Stimulated activated CD4-positive, alpha-beta T cell treated with anti-CD3 and anti-CD28 coated beads, Interleukin-15, amount 100 ng/mL, for 24 hours (primary cell): ENCODE data around the gene SPG11.
"Not testable (repeated sequence)": the region's sequence is repeated elsewhere in the genome, so short reads cannot be mapped to it uniquely, and the experiment has no call there.

ENCODE experiments used
- DNase-seq: peaks from one replicate; pipeline ENCODE4 v3.0.0-alpha.2; 2020

SPG11 gene

DNA sequence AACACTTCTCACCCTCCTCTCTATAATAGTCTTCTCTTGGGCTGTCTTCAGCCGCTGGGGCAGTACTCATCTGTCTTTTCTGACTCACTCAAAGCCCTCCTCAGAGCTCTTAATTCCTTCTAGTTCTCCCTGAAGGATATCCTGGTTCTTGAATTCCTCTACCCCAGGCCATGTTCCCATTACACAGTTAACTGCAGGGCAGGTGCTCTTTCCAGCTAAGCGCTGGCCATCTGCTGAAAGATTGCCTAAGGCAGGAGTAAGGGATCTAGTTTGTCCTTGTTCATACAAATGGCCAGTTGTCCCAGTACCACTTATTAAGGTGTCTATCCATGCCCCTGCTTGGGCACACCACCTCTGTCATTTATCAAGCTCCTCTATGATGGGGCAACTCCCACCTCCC is 10.2 kb upstream of the SPG11 start:
- no peak for DNase-seq

DNA sequence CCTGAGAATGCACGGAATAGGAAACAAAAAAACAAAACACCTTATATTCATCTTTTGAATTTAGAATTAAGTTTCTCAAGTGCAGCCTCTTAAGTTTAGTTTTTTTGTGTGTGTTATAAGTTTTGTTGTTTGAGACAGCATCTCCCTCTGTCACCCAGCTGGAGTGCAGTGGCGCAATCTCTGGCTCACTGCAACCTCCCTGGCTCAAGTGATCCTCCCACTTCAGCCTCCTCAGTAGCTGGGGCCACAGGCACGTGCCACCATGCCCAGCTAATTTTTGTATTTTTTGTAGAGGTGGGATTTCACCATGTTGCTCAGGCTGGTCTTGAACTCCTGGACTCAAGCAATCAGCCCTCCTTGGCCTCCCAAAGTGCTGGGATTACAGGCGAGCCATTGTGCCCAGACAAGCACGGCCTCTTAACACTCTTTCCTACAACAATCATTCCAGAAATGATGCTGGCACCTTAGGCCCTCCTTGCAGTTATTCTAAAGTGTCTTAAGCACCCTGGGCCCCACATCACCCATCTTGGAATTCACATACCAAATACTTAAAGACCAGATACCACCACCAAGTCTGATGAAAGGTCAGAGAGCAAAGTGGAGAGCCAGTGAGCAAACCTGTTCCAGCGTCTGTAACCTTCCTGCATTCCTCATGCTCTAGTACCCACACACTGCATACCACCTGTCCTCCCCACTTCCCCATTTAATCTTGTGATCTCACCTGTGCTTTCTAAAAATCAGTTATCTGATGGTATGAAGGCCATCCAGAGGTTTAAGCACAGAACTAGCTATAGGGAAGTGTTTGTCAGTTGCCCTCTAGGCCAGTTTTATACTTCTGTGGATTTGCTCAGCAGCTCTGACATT is 6.9 kb upstream of the SPG11 start:
- no peak for DNase-seq

DNA sequence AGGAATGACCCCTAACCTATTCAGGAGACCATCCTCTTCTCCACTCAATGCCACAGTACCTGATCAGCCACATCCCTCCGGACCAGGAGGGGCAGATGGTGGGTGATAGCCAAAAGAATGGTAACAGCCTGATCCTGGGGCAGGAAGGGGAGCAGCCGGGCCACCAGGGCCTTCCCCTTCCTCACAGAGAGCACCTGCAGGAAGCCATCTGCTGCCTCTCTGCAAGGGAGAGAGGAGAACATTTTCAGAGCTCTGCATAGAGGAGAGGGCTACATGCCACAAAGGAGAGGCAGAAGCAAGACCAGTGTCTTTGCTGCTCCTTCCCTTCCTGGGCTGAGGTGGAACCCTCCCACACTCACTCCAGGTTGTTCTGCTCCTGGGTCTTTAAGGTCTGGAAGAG is 5.5 kb upstream of the SPG11 start:
- DNase-seq: no peak

DNA sequence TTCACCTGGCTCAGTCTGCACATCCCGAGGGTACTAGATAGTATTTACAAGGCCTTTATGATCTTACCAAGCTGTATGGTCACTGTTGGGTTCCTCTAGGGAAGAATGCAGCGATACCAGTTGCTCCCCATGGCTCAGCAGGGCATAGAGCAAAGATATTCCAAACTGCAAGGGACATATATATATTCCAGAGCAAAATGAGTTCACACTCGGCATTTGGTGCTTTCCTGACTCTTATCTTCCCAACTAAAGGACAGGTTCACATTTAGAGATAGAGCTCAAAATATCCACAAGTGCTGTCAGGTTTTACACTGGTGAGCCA is 3.5 kb upstream of the SPG11 start:
- DNase-seq: no peak

DNA sequence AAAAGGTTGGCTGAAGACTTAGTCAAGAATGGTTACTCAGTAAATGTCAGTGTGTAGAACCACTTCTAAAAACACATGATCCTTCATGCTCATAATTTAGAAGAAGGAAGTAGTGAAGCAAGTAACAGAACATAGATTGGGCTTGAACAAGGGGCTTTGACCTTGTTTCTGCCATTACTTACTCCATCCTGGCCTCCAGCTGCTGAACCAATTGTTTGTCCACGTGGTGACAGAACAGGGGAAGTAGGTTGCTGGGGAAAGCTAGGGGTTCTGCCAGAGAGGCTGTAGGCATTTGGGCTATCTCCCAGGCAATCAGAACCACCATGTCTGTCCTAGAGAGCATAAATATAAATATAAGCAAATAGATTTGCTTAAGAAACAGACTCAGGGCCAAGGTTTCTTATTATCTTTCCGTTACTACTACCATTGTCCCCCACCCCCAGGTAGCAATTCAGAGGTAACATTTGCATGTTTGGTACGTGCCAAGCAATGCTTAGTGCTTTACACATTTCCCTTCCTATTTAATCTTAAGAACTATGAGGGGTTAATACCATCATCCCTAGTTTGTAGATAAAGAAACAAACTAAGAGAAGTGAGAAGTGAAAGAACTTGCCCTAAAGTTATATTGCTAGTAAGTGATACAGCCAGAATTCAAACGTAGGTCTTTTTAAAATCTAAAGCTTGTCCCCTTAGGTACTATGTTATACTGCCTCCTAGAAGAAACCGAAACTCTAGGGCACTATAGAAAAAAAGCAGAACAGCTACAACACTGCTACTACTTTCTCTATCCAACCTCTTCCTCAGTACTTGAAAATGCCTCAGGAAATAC is 3.0 kb upstream of the SPG11 start:
- DNase-seq: peak; percentile 22

DNA sequence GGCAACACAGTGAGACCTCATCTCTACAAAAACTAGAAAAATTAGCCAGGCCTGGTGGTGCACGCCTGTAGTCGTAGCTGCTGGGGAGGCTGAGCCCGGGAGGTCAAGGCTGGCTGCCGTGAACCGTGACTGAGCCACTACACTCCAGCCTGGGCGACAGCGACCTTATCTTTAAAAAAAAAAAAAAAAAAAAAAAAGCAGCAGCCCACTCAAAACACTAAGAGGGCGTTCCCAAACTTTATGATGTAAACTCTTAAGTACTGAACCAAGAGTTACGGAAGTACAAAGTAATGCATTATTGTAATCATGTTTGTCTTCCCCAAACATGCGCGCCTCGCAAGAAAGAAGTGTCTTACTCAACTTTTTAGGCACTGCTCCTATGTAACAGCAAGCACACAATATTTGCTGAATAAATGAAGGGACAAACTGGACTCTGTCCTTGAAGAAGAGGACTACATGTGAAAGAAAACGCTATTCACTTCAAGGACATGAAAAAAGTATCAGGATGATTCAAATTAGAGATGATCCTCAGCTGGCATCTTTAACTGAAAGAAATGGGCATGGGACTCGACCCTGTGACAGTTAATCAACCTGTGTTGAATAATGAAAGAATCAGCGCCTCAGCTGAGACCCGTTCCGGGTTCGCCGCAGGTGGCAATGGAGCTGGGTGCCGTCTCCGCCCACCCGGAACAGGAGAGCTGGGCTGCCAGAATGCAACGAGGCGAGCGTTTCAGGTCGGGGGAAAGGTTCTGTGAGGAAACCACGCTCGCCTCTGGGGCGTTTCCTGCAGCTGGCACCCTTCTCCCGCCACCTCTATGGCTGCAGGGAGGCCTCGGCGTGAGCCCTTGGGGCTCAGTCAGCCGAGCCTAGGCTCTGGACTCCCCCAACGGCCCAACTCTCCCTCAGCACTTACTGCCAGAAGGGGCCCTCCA is 718 bp downstream of the SPG11 start:
- peak; percentile 88 for DNase-seq

DNA sequence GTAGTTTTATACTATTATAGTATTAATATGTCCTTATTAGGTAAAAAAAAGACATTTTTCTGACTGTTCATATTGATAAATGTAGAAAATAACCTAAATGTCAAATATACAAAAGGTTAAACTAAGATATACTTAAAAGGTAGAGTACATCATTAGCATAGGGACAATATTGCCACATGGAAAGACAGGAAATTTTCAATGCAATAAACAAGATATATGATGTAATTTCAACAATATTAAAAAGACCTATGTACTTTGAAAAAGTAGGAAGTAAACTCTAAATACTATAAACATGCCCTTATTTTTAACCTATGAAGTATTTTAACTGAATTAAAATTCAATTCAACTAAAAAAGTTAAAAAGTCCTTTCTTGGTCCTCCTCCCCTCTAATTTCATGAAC is 1.9 kb downstream of the SPG11 start:
- DNase-seq: no peak

DNA sequence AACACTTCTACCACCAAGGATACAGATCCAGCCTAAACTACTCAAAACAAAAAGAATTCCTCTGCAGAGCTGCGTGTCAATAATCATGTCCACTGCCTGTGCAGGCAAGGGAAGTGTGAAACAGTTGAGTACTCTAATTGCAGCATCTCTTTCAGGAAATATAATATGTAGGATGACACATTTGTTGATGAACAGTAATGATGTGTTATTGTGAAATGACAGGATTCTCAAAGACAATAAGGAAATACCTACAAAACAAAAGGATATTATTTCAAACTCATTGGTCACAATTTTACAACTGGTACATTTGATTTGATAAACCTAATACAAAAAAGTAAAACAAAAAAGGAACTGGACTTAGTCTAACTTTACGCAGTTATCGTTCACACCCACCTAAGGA is 4.4 kb downstream of the SPG11 start:
- no peak for DNase-seq

DNA sequence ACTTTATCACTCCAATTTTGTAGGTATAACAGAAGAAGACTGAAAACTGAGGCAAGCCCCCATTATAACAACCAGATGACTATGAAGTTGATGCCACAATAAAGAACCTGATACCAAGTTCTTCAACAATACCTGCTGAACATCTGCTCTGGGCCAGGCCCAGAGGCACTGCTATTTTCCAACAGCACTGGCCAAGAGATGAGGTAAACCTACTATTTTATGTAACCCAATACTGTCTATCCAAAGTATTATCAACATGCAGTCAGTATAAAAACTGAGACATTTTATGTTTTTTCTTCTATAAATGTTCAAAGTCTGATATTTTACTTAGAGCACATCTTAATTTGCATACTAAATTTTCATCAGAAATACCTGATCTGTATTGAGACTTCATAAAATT is 6.1 kb downstream of the SPG11 start:
- no peak for DNase-seq

DNA sequence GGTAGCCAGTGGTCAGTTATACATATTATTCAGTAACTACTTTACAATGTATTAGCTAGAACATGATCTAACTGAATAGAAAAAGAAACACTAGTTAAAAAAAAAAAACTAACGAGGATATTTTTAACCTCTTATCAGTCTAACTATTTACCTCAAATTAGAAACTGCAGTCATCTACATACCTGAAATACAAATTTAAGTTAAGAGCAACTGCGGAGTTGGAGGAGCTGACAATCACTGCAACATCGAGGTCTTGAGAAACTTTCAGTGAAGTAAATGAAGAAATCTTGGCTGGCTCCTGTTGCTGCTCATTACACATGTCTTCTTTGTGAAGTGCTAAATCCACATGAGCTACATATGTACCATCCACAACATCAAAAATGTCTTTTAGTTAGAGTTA is 6.5 kb downstream of the SPG11 start:
- no peak for DNase-seq

DNA sequence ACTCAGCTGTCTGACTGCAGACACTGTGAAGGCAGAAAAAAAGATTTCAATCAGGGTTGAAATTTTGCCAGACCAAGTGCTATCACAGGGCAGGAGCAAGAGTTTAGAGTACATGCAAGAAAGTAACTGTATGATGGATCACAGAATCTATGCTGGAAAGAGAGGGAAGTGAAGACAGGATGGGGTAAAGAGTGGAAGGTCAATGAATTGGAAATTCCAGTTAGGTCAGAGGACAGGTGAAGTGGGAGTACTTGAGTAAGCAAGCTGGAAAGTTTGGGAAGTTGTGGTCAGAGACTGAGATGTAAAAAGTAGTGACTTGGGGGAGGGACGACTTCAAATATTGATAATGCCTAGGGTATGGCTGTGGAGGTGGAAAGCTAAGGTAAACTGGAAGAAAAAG is 7.2 kb downstream of the SPG11 start:
- no peak for DNase-seq

DNA sequence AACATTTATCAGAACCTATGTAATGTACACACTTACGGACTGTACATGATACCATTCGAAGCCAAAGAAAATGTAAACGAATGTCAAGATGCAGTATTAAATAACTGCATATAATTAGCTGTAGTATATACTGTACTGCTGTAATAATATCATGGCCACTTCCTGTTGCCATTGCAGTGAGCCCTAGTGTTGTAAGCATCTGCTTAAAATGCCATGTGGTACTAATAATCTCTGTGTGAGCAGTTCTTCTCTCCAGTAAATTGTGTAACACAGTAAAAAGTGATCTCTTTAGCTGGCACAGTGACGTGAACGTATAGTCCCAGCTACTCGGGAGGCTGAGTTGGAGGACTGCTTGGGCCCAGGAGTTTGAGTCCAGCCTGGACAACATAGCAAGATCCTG is 8.6 kb downstream of the SPG11 start:
- no peak for DNase-seq

DNA sequence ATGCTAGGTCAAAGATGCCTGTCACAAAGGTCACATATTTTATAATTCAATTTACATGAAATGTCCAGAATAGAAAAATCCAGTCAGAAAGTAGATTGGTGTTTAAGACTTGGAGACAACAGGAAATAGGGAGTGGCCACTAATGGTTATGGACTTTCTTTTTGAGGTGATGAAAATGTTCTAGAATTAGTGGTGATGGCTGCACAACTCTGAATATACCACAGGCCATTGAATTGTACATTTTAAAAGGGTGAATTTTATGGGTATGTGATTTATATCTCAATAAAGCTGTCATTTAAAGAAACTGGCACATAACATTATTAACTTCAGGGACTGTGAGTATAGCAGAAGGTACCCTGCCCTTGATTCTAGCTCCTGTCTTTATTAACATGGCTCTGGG is 15.8 kb downstream of the SPG11 start:
- DNase-seq: no peak

DNA sequence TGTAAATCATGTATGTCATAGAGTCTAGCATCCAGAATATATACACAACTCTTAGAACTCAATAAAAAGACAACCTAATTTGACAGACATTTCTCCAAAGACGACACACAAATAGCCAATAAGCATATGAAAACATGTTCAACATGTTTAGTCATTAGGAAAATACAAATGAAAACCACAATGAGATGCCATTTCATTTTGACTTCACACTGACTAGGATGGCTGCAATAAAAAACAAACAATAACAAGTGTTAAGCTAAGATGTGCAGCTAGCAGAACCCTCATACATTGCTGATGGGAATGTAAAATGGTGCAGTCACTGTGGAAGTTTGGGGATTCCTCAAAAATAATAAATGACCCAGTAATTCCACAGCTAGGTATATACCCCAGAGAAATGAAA is 16.4 kb downstream of the SPG11 start:
- DNase-seq: no peak

DNA sequence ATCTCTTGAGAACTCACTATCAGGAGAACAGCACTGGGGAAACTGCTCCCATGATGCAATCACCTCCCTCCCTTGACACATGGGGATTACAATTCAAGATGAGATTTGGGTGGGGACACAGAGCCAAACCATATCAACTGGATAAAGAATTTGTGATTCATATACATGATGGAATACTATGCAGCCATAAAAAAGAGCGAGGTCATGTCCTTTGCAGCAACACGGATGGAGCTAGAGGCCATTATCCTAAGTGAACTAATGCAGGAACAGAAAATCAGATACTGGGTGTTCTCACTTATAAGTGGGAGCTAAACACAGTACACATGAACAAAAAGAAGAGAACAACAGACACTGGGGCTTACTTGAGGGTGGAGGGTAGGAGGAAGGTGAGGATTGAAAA is 17.0 kb downstream of the SPG11 start:
- no peak for DNase-seq

DNA sequence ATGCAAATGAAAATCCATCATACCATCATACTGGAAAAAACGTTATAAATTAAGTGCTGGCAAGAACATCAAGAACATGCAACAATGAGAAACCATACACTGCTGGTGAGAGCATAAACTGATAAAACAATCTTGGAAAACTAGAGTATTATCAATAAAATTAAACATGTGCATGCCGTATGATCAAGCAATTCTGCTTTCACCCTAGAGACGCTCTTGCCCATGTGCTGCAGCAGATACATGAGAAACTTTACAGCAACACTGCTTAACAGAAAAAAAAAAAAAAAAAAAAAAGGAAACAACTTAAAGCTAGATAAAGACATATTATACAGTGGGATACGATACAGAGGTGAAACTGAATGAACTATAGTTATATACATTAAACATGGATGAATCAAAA is 21.8 kb downstream of the SPG11 start:
- no peak for DNase-seq

DNA sequence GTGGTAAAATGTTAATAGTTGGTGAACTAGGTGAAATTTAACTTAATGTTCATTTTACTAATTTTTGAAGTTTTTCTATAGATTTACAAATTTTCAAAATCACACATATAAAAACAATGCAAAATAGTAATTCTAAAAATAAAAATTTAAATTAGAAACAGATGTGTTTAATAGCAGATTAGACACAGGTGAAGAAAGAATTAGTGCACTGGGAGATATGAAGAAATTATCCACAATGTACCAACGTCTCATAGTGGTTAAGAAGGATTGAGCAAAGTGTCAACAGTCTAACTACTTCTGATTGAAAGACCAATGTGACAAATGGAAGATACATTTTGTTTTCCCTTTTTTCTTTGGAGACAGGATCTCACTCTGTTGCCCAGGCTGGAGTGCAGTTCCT is 26.5 kb downstream of the SPG11 start:
- no peak for DNase-seq

DNA sequence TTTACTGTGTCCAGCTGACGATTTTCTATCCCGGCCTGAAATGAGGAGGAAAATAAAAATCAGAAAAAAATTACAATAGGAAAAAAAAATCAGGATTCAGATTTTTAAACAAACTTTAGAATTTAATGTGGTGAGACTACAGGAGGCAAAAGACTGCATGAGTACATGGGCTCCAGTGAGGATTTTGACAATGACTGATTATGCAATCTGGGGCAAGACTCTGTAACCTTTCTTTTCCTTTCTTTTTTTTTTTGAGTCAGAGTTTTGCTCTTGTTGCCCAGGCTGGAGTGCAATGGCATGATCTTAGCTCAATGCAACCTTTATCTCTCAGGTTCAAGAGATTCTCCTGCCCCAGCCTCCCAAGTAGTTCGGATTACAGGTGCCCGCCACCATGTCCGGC is 29.9 kb downstream of the SPG11 start:
- DNase-seq: peak; percentile 9

DNA sequence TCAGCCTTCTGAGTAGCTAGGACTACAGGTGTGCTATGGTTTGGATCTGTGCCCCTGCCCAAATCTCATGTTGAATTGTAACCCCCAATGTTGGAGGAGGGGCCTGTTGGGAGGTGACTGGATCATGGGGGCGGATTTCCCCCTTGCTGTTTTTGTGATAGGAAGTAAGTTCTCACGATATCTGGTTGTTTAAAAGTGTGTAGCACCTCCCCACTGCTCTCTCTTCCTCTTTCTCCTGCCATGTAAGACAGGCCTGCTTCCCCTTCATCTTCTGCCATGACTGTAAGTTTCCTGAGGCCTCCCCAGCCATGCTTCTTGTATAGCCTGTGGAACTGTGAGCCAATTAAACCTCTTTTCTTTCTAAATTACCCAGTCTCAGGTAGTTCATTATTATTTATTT is 38.2 kb downstream of the SPG11 start:
- not testable (repeated sequence) for DNase-seq

DNA sequence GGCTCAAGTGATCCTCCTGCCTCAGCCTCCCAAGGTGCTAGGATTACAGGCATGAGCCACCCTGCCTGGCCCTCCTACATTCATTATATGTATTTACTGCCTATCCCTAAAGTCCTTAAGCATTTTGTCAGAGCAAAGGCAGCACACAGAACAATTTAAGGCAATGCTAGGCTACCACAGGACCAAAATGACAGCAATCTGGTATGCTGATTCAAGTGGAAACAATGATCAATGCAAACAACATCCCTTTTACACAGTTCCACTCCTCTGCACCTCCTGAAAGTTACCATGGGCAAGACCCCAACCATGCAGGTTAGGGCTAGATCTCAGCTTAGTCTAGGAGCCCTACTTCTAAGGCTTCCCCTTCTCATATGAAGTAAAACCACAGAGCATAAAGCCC is 40.3 kb downstream of the SPG11 start:
- DNase-seq: no peak

DNA sequence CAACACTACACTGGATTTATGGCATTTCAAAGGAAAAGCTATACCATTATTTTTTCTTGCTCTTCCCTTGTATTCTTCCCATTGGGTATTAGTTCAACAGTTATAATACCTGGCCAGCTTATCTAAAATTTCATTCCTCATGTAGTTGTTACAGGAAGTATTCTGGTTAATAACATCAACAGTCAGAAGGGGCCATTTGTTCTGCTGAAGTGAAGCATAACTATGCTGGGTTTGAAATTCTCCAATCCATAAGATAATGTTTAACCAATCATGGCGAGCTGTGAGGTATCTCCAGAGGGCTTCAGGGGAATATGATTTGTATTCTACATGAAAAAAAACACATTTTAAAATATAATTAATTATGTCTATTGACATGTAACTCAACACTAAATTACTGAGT is 43.4 kb downstream of the SPG11 start:
- no peak for DNase-seq

DNA sequence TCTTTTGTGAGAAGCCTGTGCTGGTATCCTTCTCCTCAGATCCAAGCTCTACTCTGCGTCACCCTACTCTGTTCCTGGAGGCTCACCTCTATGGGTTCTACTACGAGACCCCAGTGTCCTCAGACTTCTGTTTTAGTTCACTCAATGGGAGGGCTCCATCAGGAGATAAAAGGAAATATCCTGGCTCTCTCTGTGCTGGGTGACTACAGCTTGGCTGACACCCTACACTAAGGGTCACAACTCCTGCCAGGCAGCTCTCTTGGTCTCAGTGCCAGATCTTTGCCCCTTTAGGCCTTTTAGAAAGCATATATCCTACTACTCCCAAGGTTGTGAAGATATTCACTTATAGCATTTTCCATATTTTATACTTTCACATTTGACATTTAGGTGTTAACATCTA is 46.5 kb downstream of the SPG11 start:
- no peak for DNase-seq

DNA sequence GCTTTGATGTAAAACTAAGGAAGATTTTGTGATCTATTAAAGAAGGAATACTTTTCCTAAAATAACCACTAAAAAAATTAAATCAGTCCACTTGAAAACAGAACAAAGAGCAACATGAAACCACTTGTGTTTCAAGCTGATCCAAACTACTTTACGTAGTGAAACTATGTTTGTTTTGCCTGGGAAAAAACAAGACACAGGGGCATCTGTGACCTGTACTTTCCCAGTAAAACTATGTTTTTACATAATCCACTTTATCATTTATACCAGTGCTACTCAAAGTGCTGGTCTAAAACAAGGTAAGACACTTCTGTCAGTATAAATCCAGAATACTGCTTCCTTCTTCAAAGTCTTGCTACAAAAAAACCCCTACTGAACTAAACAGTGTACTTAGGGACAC is 56.7 kb downstream of the SPG11 start:
- DNase-seq: no peak

DNA sequence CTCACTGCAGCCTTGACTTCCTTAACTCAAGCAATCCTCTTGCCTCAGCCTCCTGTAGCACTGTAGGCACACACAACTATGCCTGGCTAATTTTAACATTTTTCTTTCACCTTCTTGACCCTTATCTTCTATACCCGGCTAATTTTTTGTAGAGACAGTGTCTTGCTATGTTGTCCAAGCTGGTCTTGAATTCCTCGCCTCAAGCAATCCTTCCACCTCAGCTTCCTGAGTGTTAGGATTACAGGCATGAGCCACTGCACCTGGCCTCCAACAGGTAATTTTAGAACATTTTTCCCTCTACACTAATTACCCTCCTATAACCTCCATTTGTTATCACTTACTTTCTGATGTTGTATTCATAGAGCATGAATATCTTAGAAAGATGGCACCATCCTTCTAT is 60.3 kb downstream of the SPG11 start:
- DNase-seq: no peak
